HG03066 (cell line): ENCODE results near the gene KRTAP17-1.
"Not testable (repeated sequence)": the region's sequence is repeated elsewhere in the genome, so short reads cannot be mapped to it uniquely, and the experiment has no call there.

ENCODE experiments used
- ATAC-seq: cut with Tn5 transposase; IDR thresholded peaks from one replicate; pipeline ENCODE4 v1.9.1; 2021; ENCODE audit warnings: low read depth; ENCODE audit not compliant: unreplicated experiment

Gene KRTAP17-1

GRCh38 chr17:41308251-41308917, 7.1 kb downstream of the KRTAP17-1 start:
- no peak for ATAC-seq

DNA sequence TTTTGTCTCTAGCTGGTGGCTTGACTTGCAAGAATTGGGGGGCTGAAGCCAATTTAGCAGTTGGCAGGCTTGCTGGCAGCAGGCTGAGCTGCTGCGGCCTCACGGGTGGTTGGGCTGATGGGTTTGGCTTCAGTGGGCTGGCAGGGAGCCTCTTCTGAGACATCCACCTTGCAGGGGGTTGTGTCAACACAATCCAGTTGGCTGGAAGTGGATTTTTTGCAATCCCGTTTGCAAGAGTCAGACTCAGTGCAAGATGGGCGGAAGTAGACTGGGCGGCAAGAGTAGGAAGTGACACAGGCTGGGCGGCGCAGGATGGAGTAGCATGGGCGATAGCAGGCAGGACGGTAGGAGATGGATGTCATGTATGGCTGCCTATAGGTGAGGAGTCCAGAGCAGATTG, 7.9 kb downstream of the KRTAP17-1 start:
- no peak for ATAC-seq

- no peak for ATAC-seq
Measured at GRCh38 chr17:41304091-41304490, 11.4 kb downstream of the KRTAP17-1 start.

DNA sequence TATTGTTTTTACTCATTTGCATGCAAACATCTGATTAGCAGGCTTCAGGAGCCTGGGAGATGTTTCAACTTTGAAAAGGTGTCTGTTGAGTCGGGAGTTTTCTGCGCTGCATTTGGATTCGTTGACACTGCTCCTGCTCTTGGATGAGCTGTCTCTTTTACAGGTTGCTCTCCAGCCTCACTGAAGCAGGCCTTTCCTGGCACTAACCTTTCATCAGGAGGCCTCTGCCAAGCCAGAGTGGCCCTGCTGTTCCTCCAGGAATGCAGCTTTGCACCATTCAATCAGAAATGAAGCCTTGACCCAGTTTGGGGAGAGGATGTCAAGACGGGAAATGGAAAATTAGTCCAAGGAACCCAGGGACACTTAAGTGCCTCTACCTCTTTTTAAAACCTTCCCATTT, 12.5 kb downstream of the KRTAP17-1 start:
- no peak for ATAC-seq

GRCh38 chr17:41301916-41302901, 13.3 kb downstream of the KRTAP17-1 start, which contains the start of gene KRTAP29-1:
Gene KRTAP29-1 (minus strand): TSS chr17:41302851. CDS start chr17:41302851, 0 bp downstream.
- no peak for ATAC-seq

DNA sequence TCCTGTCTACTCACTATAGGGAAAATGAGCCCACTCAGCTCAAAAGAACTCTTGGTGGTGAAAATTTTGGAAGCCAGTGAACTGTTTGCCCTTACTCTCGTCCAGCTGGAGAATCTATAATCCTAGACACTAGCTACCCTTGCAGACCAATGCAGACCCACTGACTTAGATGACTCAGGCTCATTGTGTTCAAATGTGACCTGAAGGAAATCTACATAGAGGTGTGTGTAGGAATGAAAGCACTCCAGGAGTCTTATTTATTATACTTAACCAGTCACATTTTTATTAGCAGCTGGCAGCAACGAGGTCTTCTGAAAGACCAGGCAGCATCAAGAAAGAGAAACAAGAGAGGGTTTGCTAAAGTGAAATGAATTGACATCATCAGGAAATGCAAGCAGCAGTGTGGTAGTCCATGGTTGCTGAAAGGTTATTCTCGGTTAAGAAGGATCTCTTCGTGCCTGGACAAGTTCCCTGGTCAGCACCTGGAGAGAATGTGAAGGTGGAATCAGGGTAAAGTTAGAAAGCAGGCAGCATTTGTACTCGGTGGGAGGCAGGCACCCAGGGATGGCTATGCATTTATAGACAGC, 14.2 kb downstream of the KRTAP17-1 start:
- no peak for ATAC-seq

GRCh38 chr17:41298458-41299135, 16.9 kb downstream of the KRTAP17-1 start:
- no peak for ATAC-seq

- ATAC-seq = no peak
Measured at GRCh38 chr17:41296846-41297245, 18.7 kb downstream of the KRTAP17-1 start.

- no peak for ATAC-seq
Measured at GRCh38 chr17:41294016-41294415, 21.5 kb downstream of the KRTAP17-1 start.

DNA sequence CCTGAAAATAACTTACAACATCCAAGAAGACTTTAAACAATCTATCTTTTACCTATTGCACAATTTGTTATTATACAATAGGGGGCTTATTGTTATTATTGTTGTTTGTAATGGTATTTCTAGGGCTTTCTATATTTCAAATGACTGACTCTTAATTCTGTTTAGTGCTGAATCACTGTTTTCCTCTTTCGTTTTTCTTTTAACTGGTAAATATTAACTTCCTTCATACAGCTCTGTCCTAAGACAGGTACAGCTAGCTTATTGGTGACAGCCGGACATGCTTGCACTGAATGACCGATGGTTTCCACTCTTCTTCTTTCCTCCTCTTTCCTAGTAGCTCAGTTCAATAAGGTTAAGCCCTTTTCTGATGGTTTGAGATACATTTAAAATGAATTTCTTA, 28.5 kb downstream of the KRTAP17-1 start:
- ATAC-seq = no peak

DNA sequence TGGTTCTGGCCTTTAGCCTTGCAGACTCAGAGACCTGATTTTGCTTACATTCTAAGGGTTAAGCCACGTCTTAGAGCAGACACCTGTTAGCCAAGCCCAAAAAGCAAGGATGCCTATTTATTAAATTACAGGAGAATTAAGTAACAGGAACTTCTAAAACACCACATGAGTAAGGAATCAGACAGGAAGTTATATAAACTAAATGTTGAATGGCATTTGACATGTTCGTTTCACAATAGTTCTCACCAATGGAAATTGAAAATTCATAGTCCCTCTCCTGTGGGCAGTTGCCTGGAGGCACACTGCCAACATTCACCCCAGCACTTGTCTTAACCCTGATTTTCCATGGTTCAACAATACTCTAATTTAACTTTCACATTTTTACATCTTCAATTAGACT, 31.0 kb downstream of the KRTAP17-1 start:
- no peak for ATAC-seq

DNA sequence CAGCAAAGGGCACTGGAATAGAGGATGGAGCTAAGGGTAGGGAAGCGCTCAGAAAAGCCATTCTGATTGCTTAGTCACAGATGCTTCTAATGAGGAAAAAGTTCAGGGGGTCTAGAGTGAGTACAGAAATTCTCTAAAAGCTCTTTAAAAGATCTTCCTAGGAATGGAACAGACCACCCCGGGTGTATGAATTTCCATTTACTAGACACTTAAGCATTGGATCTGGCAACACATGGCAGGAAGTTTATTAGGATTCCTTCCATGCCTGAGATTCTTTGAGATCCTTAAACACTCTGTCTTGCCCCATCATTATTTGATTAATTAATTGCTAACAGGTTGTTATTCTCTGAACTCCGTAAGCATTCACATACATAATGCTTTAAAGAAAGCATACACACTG, 31.5 kb downstream of the KRTAP17-1 start:
- ATAC-seq = no peak

GRCh38 chr17:41278176-41278955, 37.1 kb downstream of the KRTAP17-1 start:
- no peak for ATAC-seq

DNA sequence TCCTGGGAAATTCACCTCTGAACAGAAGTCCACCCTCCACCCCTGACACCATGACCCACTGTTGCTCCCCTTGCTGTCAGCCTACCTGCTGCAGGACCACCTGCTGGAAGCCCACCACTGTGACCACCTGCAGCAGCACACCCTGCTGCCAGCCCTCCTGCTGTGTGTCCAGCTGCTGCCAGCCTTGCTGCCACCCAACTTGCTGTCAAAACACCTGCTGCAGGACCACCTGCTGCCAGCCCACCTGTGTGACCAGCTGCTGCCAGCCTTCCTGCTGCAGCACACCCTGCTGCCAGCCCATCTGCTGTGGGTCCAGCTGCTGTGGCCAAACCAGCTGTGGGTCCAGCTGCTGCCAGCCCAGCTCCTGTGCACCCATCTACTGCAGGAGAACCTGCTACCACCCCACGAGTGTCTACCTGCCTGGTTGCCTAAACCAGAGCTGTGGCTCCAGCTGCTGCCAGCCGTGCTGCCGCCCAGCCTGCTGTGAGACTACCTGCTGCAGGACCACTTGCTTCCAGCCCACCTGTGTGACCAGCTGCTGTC, 39.8 kb downstream of the KRTAP17-1 start, which contains the start of gene KRTAP9-7:
KRTAP9-7 (plus strand) TSS at position 51 of the 543 bp plus-strand sequence; CDS start at position 51, 0 bp downstream.
- ATAC-seq = not testable (repeated sequence)

GRCh38 chr17:41271858-41272257, 43.7 kb downstream of the KRTAP17-1 start:
- ATAC-seq = no peak

DNA sequence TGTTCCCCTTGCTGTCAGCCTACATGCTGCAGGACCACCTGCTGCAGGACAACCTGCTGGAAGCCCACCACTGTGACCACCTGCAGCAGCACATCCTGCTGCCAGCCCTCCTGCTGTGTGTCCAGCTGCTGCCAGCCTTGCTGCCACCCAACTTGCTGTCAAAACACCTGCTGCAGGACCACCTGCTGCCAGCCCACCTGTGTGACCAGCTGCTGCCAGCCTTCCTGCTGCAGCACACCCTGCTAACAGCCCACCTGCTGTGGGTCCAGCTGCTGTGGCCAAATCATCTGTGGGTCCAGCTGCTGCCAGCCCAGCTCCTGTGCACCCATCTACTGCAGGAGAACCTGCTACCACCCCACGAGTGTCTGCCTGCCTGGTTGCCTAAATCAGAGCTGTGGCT, 44.2 kb downstream of the KRTAP17-1 start:
- ATAC-seq = not testable (repeated sequence)

- ATAC-seq = no peak
Measured at GRCh38 chr17:41267711-41268110, 47.8 kb downstream of the KRTAP17-1 start.

GRCh38 chr17:41265078-41265477, 50.4 kb downstream of the KRTAP17-1 start, which contains the start of gene KRTAP9-6:
Gene KRTAP9-6 (plus strand): TSS chr17:41265378. CDS start chr17:41265378, 0 bp downstream.
- ATAC-seq = no peak
